Calu3 (cell line): Measurements from ENCODE around the gene CPM. TPM values are rescaled to one million over a fixed set of nuclear protein-coding genes. Genes with fewer than 3 reads are reported as not detected.

Experiments used
- BruUV-seq: library from RNA; stranded (reverse); fragments of 400-500 nt; replicated peaks from 2 replicates; lab custom pipeline; 2021; lab: Mats Ljungman, UMichigan
- CTCF ChIA-PET: fragments of 300-600 bp; sonication (Branson Sonifier 250); formaldehyde crosslinking; loops from one replicate; lab custom pipeline; 2022; ENCODE audit warnings: antibody characterized with exemption; lab: Charles Lee
- DNase-seq: peaks from one replicate; pipeline ENCODE4 v3.0.0; 2022
- H3K27ac Mint-ChIP-seq: one replicate; pipeline ENCODE4 v1.8.0; 2022; ENCODE audit warnings: mixed read lengths; ENCODE audit not compliant: unreplicated experiment
- H3K27me3 Mint-ChIP-seq: one replicate; pipeline ENCODE4 v1.8.0; 2022; ENCODE audit warnings: mixed read lengths; ENCODE audit not compliant: unreplicated experiment
- H3K36me3 Mint-ChIP-seq: one replicate; pipeline ENCODE4 v1.8.0; 2022; ENCODE audit warnings: mild to moderate bottlenecking, moderate library complexity, mixed read lengths; ENCODE audit not compliant: insufficient read depth, unreplicated experiment
- H3K4me1 Mint-ChIP-seq: one replicate; pipeline ENCODE4 v1.8.0; 2022; ENCODE audit warnings: mild to moderate bottlenecking, low read depth, mixed read lengths; ENCODE audit not compliant: unreplicated experiment
- H3K4me3 Mint-ChIP-seq: one replicate; pipeline ENCODE4 v1.8.0; 2022; ENCODE audit warnings: mild to moderate bottlenecking, low read depth, moderate library complexity, mixed read lengths; ENCODE audit not compliant: unreplicated experiment
- H3K9me3 Mint-ChIP-seq: one replicate; pipeline ENCODE4 v1.8.0; 2022; ENCODE audit warnings: low read depth, mixed read lengths; ENCODE audit not compliant: unreplicated experiment
- CTCF ChIP-seq: fragments of 200-600 bp; IDR thresholded peaks from one replicate; pipeline ENCODE4 v1.8.0; 2022; ENCODE audit warnings: antibody characterized with exemption; ENCODE audit not compliant: unreplicated experiment
- intact Hi-C: fragments of 100-400 bp; cut with micrococcal nuclease; formaldehyde crosslinking; loops from one replicate; pipeline ENCODE4 v1.10.0; 2022; ENCODE audit not compliant: unreplicated experiment
- total RNA-seq: library from RNA; stranded (reverse); gene quantifications from 2 replicates; pipeline ENCODE4 v1.2.3, GENCODE V29; 2022

CPM gene
- total RNA-seq, 1 experiment from 2014 or later = 11.9 TPM

GRCh38 chr12:68882251-68882964 lies 50.6 kb downstream of the CPM start:
- Mint-ChIP-seq H3K4me3 (no peak overlapping the region), H3K27me3 (no peaks in the 10 kb centered on the region), H3K36me3 (no peaks in the 10 kb centered on the region), H3K27ac (no peak overlapping the region), H3K4me1 (no peaks in the 10 kb centered on the region), H3K9me3 (peaks cover 3% of the 10 kb centered on the region)
- TF ChIP-seq CTCF = no peak
- CTCF ChIA-PET = no interaction called here
- no TSS peak for BruUV-seq
- intact Hi-C loops = no loop called here
- no peak for DNase-seq

- peaks cover 3% of the 10 kb centered on the region for H3K9me3 Mint-ChIP-seq
- no peaks in the 10 kb centered on the region for H3K4me1 Mint-ChIP-seq
- no peak overlapping the region for H3K4me3 Mint-ChIP-seq
- BruUV-seq = no TSS peak
- no peak for DNase-seq
- no peaks in the 10 kb centered on the region for H3K27me3 Mint-ChIP-seq
- no peaks in the 10 kb centered on the region for H3K36me3 Mint-ChIP-seq
- no peak overlapping the region for H3K27ac Mint-ChIP-seq
- CTCF ChIA-PET = no interaction called here
- TF ChIP-seq CTCF = no peak
- intact Hi-C loops = no loop called here
Measured at GRCh38 chr12:68880660-68881325, 52.2 kb downstream of the CPM start.

GRCh38 chr12:68878846-68879245 lies 54.1 kb downstream of the CPM start:
- H3K4me1 Mint-ChIP-seq = no peaks in the 10 kb centered on the region
- no TSS peak for BruUV-seq
- H3K36me3 Mint-ChIP-seq = no peaks in the 10 kb centered on the region
- no peaks in the 10 kb centered on the region for H3K27me3 Mint-ChIP-seq
- H3K27ac Mint-ChIP-seq = no peak overlapping the region
- CTCF ChIA-PET = interaction anchor here (0.6 kb wide), 1 partner anchor 42 kb away, joined by 3 read pairs; no protein-coding TSS in a partner anchor
- intact Hi-C loops = no loop called here
- TF ChIP-seq CTCF = no peak
- H3K9me3 Mint-ChIP-seq = peaks cover 3% of the 10 kb centered on the region
- no peak overlapping the region for H3K4me3 Mint-ChIP-seq
- no peak for DNase-seq

- DNase-seq = no peak
- no peak overlapping the region for H3K4me3 Mint-ChIP-seq
- no peaks in the 10 kb centered on the region for H3K4me1 Mint-ChIP-seq
- H3K27me3 Mint-ChIP-seq = no peaks in the 10 kb centered on the region
- CTCF ChIA-PET = no interaction called here
- H3K36me3 Mint-ChIP-seq = no peaks in the 10 kb centered on the region
- H3K27ac Mint-ChIP-seq = no peak overlapping the region
- BruUV-seq = no TSS peak
- intact Hi-C loops = no loop called here
- TF ChIP-seq CTCF = no peak
- H3K9me3 Mint-ChIP-seq = peaks cover 3% of the 10 kb centered on the region
Measured at GRCh38 chr12:68878283-68878682, 54.7 kb downstream of the CPM start.
